SK-N-MC (cell line): ENCODE data around the gene RALGPS1.
A peak's percentile ranks its signal among the peaks of the same experiment; 100 is the strongest.

Experiments
- DNase-seq: peaks from one replicate; pipeline ENCODE4 v3.0.0-alpha.2; 2011; ENCODE audit warnings: low read depth, low spot score
- H3K27ac ChIP-seq: fragments of 200-600 bp; sonication (generic); 2 replicates; pipeline ENCODE4 v1.5.1; 2016; ENCODE audit warnings: mixed run types
- H3K36me3 ChIP-seq: fragments of 200-600 bp; sonication (generic); 2 replicates; pipeline ENCODE4 v1.6.1; 2017; ENCODE audit warnings: antibody characterized with exemption, low read length, mixed read lengths; ENCODE audit not compliant: insufficient read depth
- H3K4me3 ChIP-seq: fragments of 200-600 bp; sonication (generic); 2 replicates; pipeline ENCODE4 v1.5.1; 2016
- H3K9ac ChIP-seq: fragments of 200-600 bp; sonication (generic); 2 replicates; pipeline ENCODE4 v1.8.0; 2017; ENCODE audit warnings: mixed run types, mixed read lengths; ENCODE audit not compliant: insufficient read length
- H3K9me3 ChIP-seq: fragments of 200-600 bp; sonication (generic); 2 replicates; pipeline ENCODE4 v1.6.1; 2017; ENCODE audit warnings: low read depth, mild to moderate bottlenecking, antibody characterized with exemption, low read length, moderate library complexity, mixed read lengths
- EZH2 ChIP-seq: fragments of 200-600 bp; sonication (generic); IDR thresholded peaks from one replicate; pipeline ENCODE4 v1.6.1; 2017; ENCODE audit warnings: antibody characterized with exemption
- FOXP2 ChIP-seq: optimal IDR thresholded peaks from 2 replicates; pipeline ENCODE3; 2011; ENCODE audit warnings: mild to moderate bottlenecking, moderate library complexity; ENCODE audit not compliant: insufficient read depth; ENCODE audit errors: extremely low read length, control extremely low read depth
- POLR2AphosphoS5 ChIP-seq: IDR thresholded peaks from 2 replicates; pipeline ENCODE4 v1.6.1; 2012; ENCODE audit warnings: mild to moderate bottlenecking, low read depth, low read length, borderline replicate concordance

The RALGPS1 gene

DNA sequence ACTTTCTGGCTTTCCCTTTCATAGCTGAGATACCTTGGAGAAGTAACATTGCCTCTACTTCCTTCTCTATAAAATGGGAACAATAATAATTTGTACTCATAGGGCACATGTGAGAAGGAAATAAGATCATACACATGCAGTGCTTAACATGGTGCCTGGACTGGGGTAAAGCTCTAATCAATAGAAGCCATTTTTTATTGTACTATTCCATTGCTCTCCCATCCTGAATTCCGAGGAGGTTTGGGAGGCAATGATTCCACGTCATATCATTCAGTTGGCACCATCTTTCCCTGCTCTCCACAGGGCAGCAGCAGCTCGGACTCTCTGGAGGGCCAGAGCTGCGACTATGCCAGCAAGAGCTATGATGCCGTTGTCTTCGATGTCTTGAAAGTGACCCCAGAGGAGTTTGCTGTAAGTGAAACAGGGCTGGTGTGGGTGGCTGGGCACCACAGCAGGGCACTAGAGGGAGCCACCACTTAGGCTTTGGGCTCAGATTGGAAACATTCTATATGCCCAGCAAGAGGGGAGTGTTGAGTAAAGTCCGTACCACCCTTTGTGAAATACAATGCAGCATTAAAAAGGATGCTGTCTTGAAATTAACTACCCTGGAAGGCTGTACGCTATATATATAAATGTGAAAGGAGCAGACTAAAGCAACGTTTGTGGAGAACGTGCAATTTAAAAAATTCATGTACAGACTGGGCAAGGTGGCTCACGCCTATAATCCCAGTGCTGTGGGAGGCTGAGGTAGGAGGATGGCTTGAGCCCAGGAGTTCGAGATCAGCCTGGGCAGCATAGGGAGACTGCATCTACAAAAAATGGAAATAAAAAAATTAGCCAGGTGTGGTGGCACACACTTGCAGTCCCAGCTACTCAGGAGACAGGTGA, 51.2 kb downstream of the RALGPS1 start:
- no peak for TF ChIP-seq EZH2
- no peak for TF ChIP-seq FOXP2
- TF ChIP-seq POLR2AphosphoS5, result no peak
- Histone ChIP-seq H3K9me3 (no peaks in the 10 kb centered on the region), H3K36me3 (no peaks in the 10 kb centered on the region), H3K9ac (no peak overlapping the region), H3K27ac (no peak overlapping the region), H3K4me3 (no peak overlapping the region)
- DNase-seq, result no peak

DNA sequence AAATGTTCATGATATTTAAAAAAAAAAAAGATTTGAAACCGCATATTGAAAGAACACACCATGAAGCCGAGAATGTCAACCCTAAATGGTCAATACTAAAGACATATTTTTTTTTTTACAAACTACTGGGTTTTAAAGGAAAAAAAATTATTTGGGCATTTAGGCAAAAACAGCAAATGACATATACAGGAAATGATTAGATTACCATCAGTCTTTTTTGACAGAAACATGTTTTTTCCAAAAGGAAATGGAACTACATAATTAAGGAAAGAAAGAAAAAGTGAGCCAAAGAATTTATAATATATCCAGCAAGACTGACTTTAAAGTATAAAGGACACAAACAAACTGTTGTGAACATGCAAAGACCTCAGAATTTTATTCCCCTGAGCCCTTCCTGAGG, 56.7 kb downstream of the RALGPS1 start:
- DNase-seq, result no peak
- Histone ChIP-seq H3K4me3 (peak overlapping the region; percentile 33; the same call in 1 of the 2 replicates), H3K36me3 (no peaks in the 10 kb centered on the region), H3K27ac (peak overlapping the region; percentile 60), H3K9ac (peak overlapping the region; percentile 19), H3K9me3 (no peaks in the 10 kb centered on the region)
- TF ChIP-seq POLR2AphosphoS5, result no peak
- no peak for TF ChIP-seq FOXP2
- no peak for TF ChIP-seq EZH2

DNA sequence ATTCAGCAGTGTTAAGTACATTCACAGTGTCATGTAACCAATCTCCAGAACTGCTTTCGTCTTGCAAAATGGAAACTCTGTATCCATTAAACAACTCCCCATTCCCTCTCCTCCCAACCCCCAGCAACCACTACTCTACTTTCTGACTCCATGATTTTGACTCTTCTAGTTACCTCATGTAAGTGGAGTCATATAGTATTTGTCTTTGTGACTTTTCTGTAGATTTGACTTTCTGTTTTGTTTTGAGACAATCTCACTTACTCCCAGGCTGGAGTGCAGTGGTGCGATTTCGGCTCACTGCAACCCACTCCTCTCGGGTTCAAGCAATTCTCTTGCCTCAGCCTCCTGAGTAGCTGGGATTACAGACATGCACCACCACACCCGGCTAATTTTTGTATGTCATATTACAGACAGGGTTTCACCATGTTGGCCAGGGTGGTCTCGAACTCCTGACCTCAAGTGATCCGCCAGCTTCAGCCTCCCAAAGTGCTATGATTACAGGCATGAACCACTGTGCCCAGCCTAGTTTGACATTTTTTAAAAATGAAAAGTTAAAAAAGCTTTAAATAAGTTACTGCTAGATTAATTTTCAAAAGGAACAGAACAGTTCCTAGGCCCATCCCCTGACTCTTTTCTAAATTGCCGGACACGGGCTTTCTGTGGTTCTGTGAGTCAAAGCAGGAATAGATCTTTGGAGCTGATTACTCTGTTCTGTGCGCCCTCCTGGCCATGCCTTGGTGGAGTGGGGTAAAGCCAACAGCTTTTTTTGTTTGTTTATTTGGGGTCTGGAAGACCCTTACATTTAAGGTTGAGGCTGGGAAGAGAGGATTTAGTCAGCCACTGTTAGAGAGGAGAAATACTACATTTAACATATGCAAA, 59.3 kb downstream of the RALGPS1 start:
- no peak for DNase-seq
- Histone ChIP-seq H3K4me3 (no peak overlapping the region), H3K27ac (no peak overlapping the region), H3K36me3 (no peaks in the 10 kb centered on the region), H3K9ac (no peak overlapping the region), H3K9me3 (no peaks in the 10 kb centered on the region)
- TF ChIP-seq POLR2AphosphoS5 (no peak), EZH2 (no peak), FOXP2 (no peak)

DNA sequence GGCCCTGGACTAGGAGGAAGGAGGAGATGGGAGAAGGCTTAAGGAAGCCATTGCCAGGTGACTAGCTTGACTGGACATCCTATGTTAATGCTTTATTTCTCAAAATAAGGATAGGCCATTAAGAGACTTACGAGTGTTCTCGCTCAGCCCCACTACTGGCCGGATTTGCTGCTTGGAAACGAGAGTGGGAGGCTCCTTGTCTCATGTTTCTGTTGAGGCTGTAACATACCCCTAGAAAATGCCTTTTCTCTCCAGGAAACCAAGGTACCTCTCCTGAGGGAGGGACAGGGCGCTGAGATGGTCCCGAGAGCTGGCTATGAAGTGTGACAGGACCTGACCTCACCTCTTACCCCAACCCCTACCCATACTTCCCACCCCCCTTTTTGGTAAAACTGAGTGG, 60.0 kb downstream of the RALGPS1 start:
- Histone ChIP-seq H3K9me3 (no peaks in the 10 kb centered on the region), H3K27ac (no peak overlapping the region), H3K36me3 (no peaks in the 10 kb centered on the region), H3K9ac (no peak overlapping the region), H3K4me3 (no peak overlapping the region)
- TF ChIP-seq POLR2AphosphoS5 (no peak), FOXP2 (no peak), EZH2 (no peak)
- DNase-seq, result no peak

DNA sequence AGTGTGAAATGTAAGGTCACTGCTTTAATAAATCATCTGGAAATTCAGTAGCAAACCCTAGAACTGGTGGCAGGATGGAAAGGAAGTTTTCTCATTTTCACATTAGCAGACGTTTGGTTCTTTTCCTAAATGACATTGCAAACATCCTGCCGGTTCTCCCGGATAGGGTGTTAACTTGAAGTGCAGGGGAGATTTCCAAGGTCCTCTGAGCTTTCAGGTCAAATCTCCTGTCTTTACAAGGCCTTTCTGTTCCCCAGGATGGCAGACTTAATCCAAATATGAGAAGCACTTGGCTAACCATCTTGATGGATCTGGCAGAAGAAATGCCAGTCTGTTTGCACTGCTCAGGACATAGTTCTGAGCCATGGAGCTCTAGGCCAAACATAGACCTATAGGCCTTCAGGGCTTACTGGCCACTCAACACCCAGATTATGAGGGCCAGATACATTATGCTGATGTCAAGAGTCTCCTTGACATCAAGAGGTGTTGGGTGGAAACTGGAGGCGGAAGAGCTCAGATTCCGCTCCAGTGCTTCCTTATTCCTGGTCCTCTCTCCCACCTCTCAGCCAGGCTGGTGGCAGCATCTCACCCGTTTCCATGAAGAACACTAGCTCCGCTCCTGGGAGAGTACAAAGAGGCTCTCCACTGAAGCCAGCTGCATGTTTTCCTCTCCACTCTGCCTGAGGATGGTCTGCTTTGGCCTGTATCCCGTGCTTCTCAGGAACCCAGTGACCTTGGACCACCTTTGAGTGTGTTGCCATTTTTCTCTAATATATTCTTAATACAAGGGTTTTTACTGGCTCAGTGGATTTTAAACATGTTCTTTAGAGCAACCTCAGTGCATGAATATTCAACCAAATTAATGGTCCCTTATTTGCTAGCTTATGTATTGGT, 61.0 kb downstream of the RALGPS1 start:
- DNase-seq, result no peak
- TF ChIP-seq POLR2AphosphoS5, result no peak
- no peak for TF ChIP-seq FOXP2
- no peak for TF ChIP-seq EZH2
- Histone ChIP-seq H3K4me3 (no peak overlapping the region), H3K9me3 (no peaks in the 10 kb centered on the region), H3K36me3 (no peaks in the 10 kb centered on the region), H3K9ac (no peak overlapping the region), H3K27ac (no peak overlapping the region)

DNA sequence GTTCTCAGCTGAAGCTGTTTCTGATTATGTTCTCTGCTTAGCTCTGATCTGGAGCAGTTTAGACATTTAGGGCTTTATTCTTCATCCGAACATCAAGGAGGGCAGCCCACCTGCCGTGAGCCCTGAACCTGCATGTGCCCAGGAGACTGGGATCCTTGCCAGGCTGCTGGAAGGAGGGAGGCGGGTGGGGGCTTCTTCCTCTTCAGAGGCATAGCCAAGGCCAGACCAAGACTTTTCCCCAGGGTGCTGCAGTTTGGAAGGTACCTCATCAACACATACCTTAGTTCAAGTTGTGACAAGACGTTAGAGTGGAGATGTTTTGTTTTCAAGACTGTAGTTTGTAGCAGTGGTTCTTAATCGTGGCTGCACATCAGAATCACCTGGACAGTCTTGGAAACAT, 64.9 kb downstream of the RALGPS1 start:
- no peak overlapping the region for H3K27ac ChIP-seq
- H3K4me3 ChIP-seq, result no peak overlapping the region
- no peaks in the 10 kb centered on the region for H3K9me3 ChIP-seq
- TF ChIP-seq POLR2AphosphoS5 (no peak), FOXP2 (no peak), EZH2 (no peak)
- DNase-seq, result no peak
- no peaks in the 10 kb centered on the region for H3K36me3 ChIP-seq
- H3K9ac ChIP-seq, result no peak overlapping the region

DNA sequence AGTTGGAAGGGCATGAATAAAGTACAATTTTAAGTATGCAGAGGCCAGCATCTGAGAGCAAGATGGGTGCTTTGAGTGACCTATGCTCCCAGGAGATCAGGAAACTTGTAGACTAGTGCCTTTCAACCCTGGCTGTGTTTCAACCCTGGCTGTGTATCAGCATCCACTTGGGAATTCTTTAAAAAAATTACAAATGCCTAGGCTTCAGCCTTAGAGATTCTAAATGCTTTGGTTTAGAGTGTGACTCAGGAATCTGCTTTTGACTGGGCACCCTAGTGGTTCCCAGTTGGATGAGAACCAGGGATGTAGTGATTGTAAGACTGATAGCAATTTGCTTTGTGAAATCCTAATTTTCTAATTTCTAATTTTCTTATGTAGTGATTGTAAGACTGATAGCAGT, 65.6 kb downstream of the RALGPS1 start:
- TF ChIP-seq FOXP2 (no peak), EZH2 (no peak)
- Histone ChIP-seq H3K9me3 (no peaks in the 10 kb centered on the region), H3K9ac (no peak overlapping the region), H3K4me3 (no peak overlapping the region), H3K36me3 (no peaks in the 10 kb centered on the region), H3K27ac (no peak overlapping the region)
- DNase-seq, result no peak

DNA sequence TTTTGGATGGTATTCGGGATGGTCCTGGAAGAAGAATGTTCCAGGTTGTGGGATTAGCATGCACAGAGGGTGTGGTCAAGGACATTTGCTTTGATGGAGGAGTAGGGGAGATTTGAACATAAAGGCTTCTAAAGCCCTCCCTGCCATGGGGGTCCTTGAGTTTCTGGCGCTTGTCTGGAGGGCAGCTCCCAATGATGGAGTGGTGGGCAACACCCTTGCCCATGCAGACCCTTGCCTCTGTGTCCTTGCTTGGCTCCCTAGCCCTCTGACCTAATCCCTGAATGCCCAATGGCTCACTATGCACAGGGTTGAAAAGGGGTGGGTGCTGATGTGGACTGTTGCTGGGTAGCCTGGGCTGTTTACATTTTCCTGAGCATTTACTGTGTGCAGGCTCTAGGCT, 66.6 kb downstream of the RALGPS1 start:
- no peak overlapping the region for H3K4me3 ChIP-seq
- H3K27ac ChIP-seq, result no peak overlapping the region
- no peaks in the 10 kb centered on the region for H3K36me3 ChIP-seq
- H3K9me3 ChIP-seq, result no peaks in the 10 kb centered on the region
- TF ChIP-seq FOXP2, result no peak
- no peak for TF ChIP-seq EZH2
- TF ChIP-seq POLR2AphosphoS5, result no peak
- DNase-seq, result no peak
- H3K9ac ChIP-seq, result no peak overlapping the region
